Fibroblast of mammary gland (primary cell): ENCODE results near the gene KRTAP3-1.
A peak's percentile ranks its signal among the peaks of the same experiment; 100 is the strongest.
"Not testable (repeated sequence)": the region's sequence is repeated elsewhere in the genome, so short reads cannot be mapped to it uniquely, and the experiment has no call there.

Source experiments
- DNase-seq: peaks from one replicate; pipeline ENCODE4 v3.0.0-alpha.2; 2010; ENCODE audit warnings: low read depth
- H3K4me3 ChIP-seq: 2 replicates; pipeline ENCODE4 v1.5.1; 2011; ENCODE audit warnings: low read depth, mild to moderate bottlenecking, low read length, moderate library complexity; ENCODE audit not compliant: control insufficient read depth
- CTCF ChIP-seq: conservative IDR thresholded peaks from 2 replicates; pipeline ENCODE4 v1.5.1; 2011; ENCODE audit warnings: low read depth, low read length, inconsistent platforms; ENCODE audit not compliant: control insufficient read depth, insufficient read depth

KRTAP3-1 gene

DNA sequence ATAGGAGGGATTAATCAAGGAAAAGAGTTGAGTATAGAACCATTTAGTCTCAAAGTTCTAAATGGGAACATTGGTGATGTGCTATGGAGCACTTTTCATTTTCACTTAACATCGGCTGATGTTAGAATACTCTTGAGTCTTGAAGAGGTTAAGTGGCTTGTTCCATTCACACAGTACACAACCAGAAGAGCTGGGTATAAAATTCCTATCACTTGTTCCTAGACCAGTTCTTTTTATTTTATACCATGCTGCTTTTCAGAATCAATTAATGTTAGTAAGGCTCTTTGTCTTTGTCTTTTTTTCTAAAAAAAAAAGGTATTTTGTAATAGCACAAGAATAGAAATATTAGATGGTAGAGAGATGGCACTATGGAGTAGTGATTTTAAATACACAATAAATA is 34.0 kb upstream of the KRTAP3-1 start:
- DNase-seq = no peak
- no peak for TF ChIP-seq CTCF
- H3K4me3 ChIP-seq = no peak overlapping the region

GRCh38 chr17:41040783-41041571 is 32.0 kb upstream of the KRTAP3-1 start, which contains the start of gene KRTAP1-1:
Gene KRTAP1-1, minus strand, starts transcription at chr17:41041450. Its CDS starts 53 bp downstream, at chr17:41041397.
- not testable (repeated sequence) for H3K4me3 ChIP-seq

DNA sequence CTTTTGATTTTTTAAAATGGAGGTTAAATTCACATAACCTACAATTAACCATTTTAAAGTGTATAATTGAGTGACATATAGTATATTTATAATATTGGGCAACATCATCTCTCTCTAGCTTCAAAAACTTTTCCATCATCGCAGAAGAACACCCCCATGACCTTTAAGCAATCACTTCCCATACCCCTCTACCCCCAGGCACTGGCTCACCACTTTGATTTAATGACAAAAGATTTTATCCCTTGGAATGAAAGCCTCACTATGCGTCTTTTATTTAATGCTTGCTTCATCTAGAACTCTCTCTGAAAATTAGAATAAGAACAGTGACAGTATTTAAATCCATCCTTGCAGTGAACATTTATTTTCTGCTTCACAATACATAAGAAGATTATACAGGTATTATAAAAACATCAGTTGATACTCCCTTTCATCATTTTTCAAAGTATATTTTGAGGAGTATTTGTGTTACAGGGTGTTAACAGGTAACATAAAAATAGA is 29.0 kb upstream of the KRTAP3-1 start:
- no peak for DNase-seq
- TF ChIP-seq CTCF = no peak
- no peak overlapping the region for H3K4me3 ChIP-seq

More at GRCh38 chr17:41040783-41041571, 32.0 kb upstream of the KRTAP3-1 start, which contains the start of gene KRTAP1-1:
- peak; percentile 38 for DNase-seq

GRCh38 chr17:41034346-41034935 is 25.5 kb upstream of the KRTAP3-1 start, which contains the start of gene KRTAP1-3:
Gene KRTAP1-3, minus strand, starts transcription at chr17:41034874. Its CDS starts 53 bp downstream, at chr17:41034821.
- H3K4me3 ChIP-seq, DNase-seq: not testable (repeated sequence)

- no peak for DNase-seq
- no peak for TF ChIP-seq CTCF
- no peak within 1 kb of the TSS for H3K4me3 ChIP-seq
These were observed 20.8 kb upstream of the KRTAP3-1 start, which contains the start of gene KRTAP1-4 for GRCh38 chr17:41029633-41030245. Gene KRTAP1-4, minus strand, starts transcription at chr17:41030195. Its CDS starts 117 bp downstream, at chr17:41030078.

DNA sequence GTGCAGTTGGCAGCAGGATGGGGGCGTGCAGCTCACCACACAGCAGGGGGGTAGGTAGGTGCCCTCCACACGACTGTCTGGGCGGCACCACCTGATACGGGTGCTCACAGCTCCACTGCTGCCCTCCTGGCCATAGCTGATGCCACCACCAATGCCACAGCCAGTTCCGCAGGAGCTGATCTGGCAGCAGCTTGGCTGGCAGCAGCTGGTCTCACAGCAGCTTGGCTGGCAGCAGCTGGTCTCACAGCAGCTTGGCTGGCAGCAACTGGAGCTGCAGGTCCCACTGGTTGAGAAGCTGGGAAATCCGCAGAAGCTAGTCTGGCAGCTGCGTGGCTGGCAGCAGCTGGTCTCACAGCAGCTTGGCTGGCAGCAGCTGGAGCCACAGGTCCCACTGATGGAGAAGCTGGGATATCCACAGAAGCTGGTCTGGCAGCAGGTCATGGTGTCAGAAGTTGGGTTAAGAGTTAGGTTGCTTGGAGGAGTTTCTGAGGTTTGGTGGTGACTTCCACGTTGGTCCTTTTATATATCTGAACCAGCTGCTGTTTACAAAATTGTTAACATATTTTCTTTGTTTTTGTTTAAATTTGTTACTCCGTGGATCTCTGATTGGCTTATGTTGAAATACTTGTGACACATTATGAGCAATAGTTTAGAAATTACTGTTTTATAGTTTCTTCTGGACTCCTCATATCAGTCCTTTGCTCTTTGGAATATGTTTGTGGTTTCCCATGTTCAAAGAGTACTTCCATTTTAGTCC is 18.0 kb upstream of the KRTAP3-1 start, which contains the start of gene KRTAP1-5:
Gene KRTAP1-5 (minus strand): TSS at position 494 of the 757 bp plus-strand sequence. CDS start 53 bp downstream, at position 441.
- no peak within 1 kb of the TSS for H3K4me3 ChIP-seq
- DNase-seq = peak; percentile 88

More for the DNA sequence above, 18.0 kb upstream of the KRTAP3-1 start, which contains the start of gene KRTAP1-5:
- no peak for TF ChIP-seq CTCF
